Neutrophil (primary cell): Measurements from ENCODE around the gene TEX14.

Experiments used
- H3K27ac ChIP-seq: fragments of 200-600 bp; sonication (generic); 2 replicates; pipeline ENCODE4 v1.5.1; 2016; ENCODE audit warnings: mild to moderate bottlenecking, moderate library complexity
- H3K27me3 ChIP-seq: fragments of 200-600 bp; sonication (generic); 2 replicates; pipeline ENCODE4 v1.6.0; 2016; ENCODE audit warnings: mild to moderate bottlenecking
- H3K36me3 ChIP-seq: fragments of 200-600 bp; sonication (generic); 2 replicates; pipeline ENCODE4 v1.5.1; 2017
- H3K4me1 ChIP-seq, 2 experiments: fragments of 200-600 bp in 1 of 2; sonication (generic) in 1 of 2; 1 replicate in 1 of 2; 2 replicates in 1 of 2; pipeline versions ENCODE4 v1.5.1 to v1.6.1; 2013 to 2016; ENCODE audit warnings: low read depth in 1 of 2, low read length in 1 of 2, mild to moderate bottlenecking in 1 of 2, moderate library complexity in 1 of 2; ENCODE audit not compliant: control insufficient read depth in 1 of 2, insufficient read depth in 1 of 2
- H3K4me3 ChIP-seq, 2 experiments: fragments of 200-600 bp in 1 of 2; sonication (generic) in 1 of 2; 1 replicate in 1 of 2; 2 replicates in 1 of 2; pipeline ENCODE4 v1.5.1; 2013 to 2016; ENCODE audit warnings: low read depth in 1 of 2, low read length in 1 of 2, mild to moderate bottlenecking in 1 of 2, moderate library complexity in 1 of 2
- H3K9me3 ChIP-seq: fragments of 200-600 bp; sonication (generic); 2 replicates; pipeline ENCODE4 v1.5.1; 2016
- CTCF ChIP-seq: fragments of 200-600 bp; sonication (generic); IDR thresholded peaks from 2 replicates; pipeline ENCODE4 v1.5.1; 2016; ENCODE audit warnings: antibody characterized with exemption

TEX14 gene

DNA sequence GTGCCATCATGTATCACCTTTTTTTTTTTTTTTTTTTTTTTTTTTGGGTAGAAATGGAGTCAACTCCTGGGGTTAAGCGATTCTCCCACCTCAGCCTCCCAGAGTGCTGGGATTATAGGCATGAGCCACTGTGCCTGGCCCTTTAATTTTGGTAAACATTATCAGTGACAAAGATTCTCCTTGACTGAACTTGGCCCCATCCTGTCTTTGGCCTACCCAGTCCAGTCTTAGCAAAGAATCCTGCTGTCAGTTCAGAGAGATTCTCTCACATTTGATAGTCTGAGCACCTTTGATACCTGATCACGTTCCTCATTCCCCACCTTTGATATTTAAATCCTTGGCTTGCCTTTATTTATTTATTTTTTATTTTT is 12.1 kb upstream of the TEX14 start:
- Histone ChIP-seq H3K9me3 (no peaks in the 10 kb centered on the region), H3K27me3 (no peaks in the 10 kb centered on the region), H3K4me3 (no peak overlapping the region), H3K36me3 (peaks cover 22% of the 10 kb centered on the region), H3K4me1 (no peaks in the 10 kb centered on the region), H3K27ac (no peak overlapping the region)
- no peak for TF ChIP-seq CTCF

GRCh38 chr17:58703137-58703915 is 11.5 kb upstream of the TEX14 start:
- Histone ChIP-seq H3K9me3 (no peaks in the 10 kb centered on the region), H3K27me3 (no peaks in the 10 kb centered on the region), H3K27ac (no peak overlapping the region), H3K36me3 (peaks cover 22% of the 10 kb centered on the region), H3K4me1 (no peaks in the 10 kb centered on the region), H3K4me3 (no peak overlapping the region)
- no peak for TF ChIP-seq CTCF

GRCh38 chr17:58702708-58703107 is 10.9 kb upstream of the TEX14 start:
- H3K4me1 ChIP-seq: no peaks in the 10 kb centered on the region
- peaks cover 22% of the 10 kb centered on the region for H3K36me3 ChIP-seq
- H3K27me3 ChIP-seq: no peaks in the 10 kb centered on the region
- TF ChIP-seq CTCF: no peak
- no peak overlapping the region for H3K4me3 ChIP-seq
- H3K27ac ChIP-seq: no peak overlapping the region
- no peaks in the 10 kb centered on the region for H3K9me3 ChIP-seq

GRCh38 chr17:58702045-58702476 is 10.2 kb upstream of the TEX14 start:
- no peaks in the 10 kb centered on the region for H3K4me1 ChIP-seq
- no peaks in the 10 kb centered on the region for H3K27me3 ChIP-seq
- no peak overlapping the region for H3K27ac ChIP-seq
- H3K4me3 ChIP-seq: no peak overlapping the region
- TF ChIP-seq CTCF: no peak
- H3K9me3 ChIP-seq: no peaks in the 10 kb centered on the region
- H3K36me3 ChIP-seq: peaks cover 22% of the 10 kb centered on the region

GRCh38 chr17:58699771-58700170 is 7.9 kb upstream of the TEX14 start:
- no peak overlapping the region for H3K27ac ChIP-seq
- no peak for TF ChIP-seq CTCF

More at GRCh38 chr17:58699771-58700170, 7.9 kb upstream of the TEX14 start:
- H3K4me1 ChIP-seq: no peaks in the 10 kb centered on the region
- peaks cover 16% of the 10 kb centered on the region for H3K36me3 ChIP-seq
- H3K9me3 ChIP-seq: no peaks in the 10 kb centered on the region
- H3K4me3 ChIP-seq: no peak overlapping the region
- no peaks in the 10 kb centered on the region for H3K27me3 ChIP-seq
